Measurements from ENCODE around the gene RAB17. TPM values are rescaled to one million over a fixed set of nuclear protein-coding genes. Genes with fewer than 3 reads are reported as not detected.

RAB17 gene
- total RNA-seq, 1 experiment from 2014 or later = 41.8 TPM

DNA sequence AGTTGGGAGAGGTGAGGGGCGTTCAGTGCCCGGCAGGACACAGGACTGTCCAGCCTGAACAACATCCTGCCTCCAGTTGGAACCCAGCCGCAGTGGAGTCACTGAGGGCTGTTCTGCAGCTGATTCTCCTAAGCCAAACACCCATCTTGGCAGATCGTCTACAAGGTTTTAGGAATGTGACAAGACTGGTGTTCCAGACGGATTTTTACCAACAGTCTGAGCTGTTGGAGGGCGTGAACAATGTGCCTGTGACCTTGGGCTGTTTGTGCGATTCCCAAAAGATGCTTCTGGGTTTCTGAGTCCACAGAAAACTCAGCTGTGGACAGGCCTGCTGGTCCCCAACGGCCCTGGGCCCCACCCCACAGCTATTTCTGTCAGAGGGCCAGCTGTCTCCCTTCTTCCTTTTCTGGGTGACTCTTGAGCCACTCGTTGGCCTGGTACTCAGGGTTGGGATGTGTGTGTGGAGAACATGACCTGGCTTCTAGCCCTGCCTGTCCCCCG lies 42.6 kb upstream of the RAB17 start:
- BruUV-seq (replicated peaks) = no TSS peak
- intact Hi-C loops (cut with micrococcal nuclease) = no loop called here
- no peak overlapping the region for H3K27ac ChIP-seq (ENCODE audit: low read depth, low read length)
- H2AFZ ChIP-seq (ENCODE audit: low read depth, low read length, poor library complexity, severe bottlenecking) = no peak overlapping the region
- H3K4me3 ChIP-seq (replicated peaks in 1 of 2; ENCODE audit: low read depth in 1 of 2, low read length in 2 of 2) = no peak overlapping the region
- DNase-seq (ENCODE audit: low read depth, low spot score) (no peak), ATAC-seq (no peak)
- H3K27me3 ChIP-seq (ENCODE audit: insufficient read depth, low read length) = no peaks in the 10 kb centered on the region
- H3K9me2 ChIP-seq (ENCODE audit: insufficient read depth) = no peaks in the 10 kb centered on the region
- ChIA-PET CTCF (no interaction called here), POLR2A (no interaction called here), RAD21 (ENCODE audit: low non-redundant PET in 1 of 2, low total read pairs in 2 of 2, uncharacterized antibody in 2 of 2, unreplicated experiment in 2 of 2) (no interaction called here)
- H3K79me2 ChIP-seq (ENCODE audit: insufficient read depth, low read length) = no peaks in the 10 kb centered on the region
- no peaks in the 10 kb centered on the region for H3K4me1 ChIP-seq (ENCODE audit: control insufficient read depth in 1 of 2, insufficient read depth in 2 of 2, low read length in 2 of 2)
- H3K9ac ChIP-seq (ENCODE audit: low read length) = no peak overlapping the region
- no peaks in the 10 kb centered on the region for H4K20me1 ChIP-seq (ENCODE audit: insufficient read depth)
- H3K9me3 ChIP-seq (ENCODE audit: control insufficient read depth in 1 of 2, insufficient read depth in 1 of 2, low read depth in 1 of 2, low read length in 2 of 2) = no peaks in the 10 kb centered on the region
- H3K36me3 ChIP-seq (ENCODE audit: control insufficient read depth in 1 of 2, insufficient read depth in 2 of 2, low read length in 2 of 2) = no peaks in the 10 kb centered on the region
- H3K4me2 ChIP-seq (ENCODE audit: low read length) = no peak overlapping the region
- TF ChIP-seq JUND (IDR thresholded peaks at IDR 0.05) (no peak), FOSL1 (IDR thresholded peaks at IDR 0.05; ENCODE audit: low read depth) (no peak)

DNA sequence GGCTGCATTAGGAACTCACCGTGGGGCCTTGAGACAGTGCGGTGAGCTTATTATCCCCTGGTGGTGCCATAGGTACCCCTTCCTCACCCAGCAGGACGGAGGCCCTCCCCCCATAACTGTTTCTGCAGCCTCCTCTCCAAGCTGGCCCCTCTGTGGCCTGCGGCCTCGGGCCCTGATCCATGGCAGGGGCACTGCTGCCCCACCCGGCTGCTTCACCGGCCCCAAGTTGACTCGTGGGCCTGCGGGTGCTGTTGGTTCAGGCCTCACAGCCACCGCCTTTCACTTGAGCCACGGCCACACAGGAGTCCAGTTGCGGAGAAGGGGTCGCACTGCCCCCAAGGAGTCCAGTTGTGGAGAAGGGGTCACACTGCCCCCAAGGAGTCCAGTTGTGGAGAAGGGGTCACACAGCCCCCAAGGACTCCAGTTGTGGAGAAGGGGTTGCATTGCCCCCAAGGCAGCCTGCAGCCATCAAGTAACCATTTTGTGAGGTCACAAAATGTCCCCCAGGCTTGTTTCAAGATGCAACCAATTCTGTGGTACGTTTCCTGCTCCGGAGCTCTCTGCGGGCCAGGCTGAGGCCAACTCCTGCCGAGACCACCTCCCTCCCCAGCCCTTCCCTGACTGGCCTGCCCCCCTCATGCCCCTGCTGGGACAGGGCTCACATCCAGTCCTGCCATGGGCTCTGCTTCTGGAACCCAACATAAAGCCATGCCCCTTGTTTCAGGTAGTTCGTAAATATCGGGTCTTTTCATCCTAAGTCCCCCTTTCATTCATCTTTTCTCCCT lies 41.5 kb upstream of the RAB17 start:
- no peak for ATAC-seq
- H3K79me2 ChIP-seq (ENCODE audit: insufficient read depth, low read length) = no peaks in the 10 kb centered on the region
- H3K9me3 ChIP-seq (ENCODE audit: control insufficient read depth in 1 of 2, insufficient read depth in 1 of 2, low read depth in 1 of 2, low read length in 2 of 2) = no peaks in the 10 kb centered on the region
- no peaks in the 10 kb centered on the region for H3K36me3 ChIP-seq (ENCODE audit: control insufficient read depth in 1 of 2, insufficient read depth in 2 of 2, low read length in 2 of 2)
- no TSS peak for BruUV-seq (replicated peaks)
- ChIA-PET CTCF (no interaction called here), POLR2A (no interaction called here), RAD21 (ENCODE audit: low non-redundant PET in 1 of 2, low total read pairs in 2 of 2, uncharacterized antibody in 2 of 2, unreplicated experiment in 2 of 2) (no interaction called here)
- H3K27ac ChIP-seq (ENCODE audit: low read depth, low read length) = no peak overlapping the region
- TF ChIP-seq CEBPB (IDR thresholded peaks at IDR 0.05; ENCODE audit: low read depth) (no peak), CBX3 (IDR thresholded peaks at IDR 0.05; ENCODE audit: low read depth) (no peak), ATF3 (IDR thresholded peaks at IDR 0.05) (no peak), EZH2phosphoT487 (IDR thresholded peaks at IDR 0.05; ENCODE audit: borderline replicate concordance) (no peak)
- TF ChIP-seq, protein P1, sequence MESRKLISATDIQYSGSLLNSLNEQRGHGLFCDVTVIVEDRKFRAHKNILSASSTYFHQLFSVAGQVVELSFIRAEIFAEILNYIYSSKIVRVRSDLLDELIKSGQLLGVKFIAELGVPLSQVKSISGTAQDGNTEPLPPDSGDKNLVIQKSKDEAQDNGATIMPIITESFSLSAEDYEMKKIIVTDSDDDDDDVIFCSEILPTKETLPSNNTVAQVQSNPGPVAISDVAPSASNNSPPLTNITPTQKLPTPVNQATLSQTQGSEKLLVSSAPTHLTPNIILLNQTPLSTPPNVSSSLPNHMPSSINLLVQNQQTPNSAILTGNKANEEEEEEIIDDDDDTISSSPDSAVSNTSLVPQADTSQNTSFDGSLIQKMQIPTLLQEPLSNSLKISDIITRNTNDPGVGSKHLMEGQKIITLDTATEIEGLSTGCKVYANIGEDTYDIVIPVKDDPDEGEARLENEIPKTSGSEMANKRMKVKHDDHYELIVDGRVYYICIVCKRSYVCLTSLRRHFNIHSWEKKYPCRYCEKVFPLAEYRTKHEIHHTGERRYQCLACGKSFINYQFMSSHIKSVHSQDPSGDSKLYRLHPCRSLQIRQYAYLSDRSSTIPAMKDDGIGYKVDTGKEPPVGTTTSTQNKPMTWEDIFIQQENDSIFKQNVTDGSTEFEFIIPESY (IDR thresholded peaks at IDR 0.05; ENCODE audit: extremely low read depth, insufficient replicate concordance, low read length) = no peak
- DNase-seq (ENCODE audit: low read depth, low spot score) = no peak
- no peak overlapping the region for H3K9ac ChIP-seq (ENCODE audit: low read length)
- H2AFZ ChIP-seq (ENCODE audit: low read depth, low read length, poor library complexity, severe bottlenecking) = no peak overlapping the region
- no peaks in the 10 kb centered on the region for H3K4me1 ChIP-seq (ENCODE audit: control insufficient read depth in 1 of 2, insufficient read depth in 2 of 2, low read length in 2 of 2)
- H3K4me2 ChIP-seq (ENCODE audit: low read length) = no peak overlapping the region
- H3K4me3 ChIP-seq (replicated peaks in 1 of 2; ENCODE audit: low read depth in 1 of 2, low read length in 2 of 2) = no peak overlapping the region
- intact Hi-C loops (cut with micrococcal nuclease) = no loop called here
- H3K27me3 ChIP-seq (ENCODE audit: insufficient read depth, low read length) = no peaks in the 10 kb centered on the region
- H4K20me1 ChIP-seq (ENCODE audit: insufficient read depth) = no peaks in the 10 kb centered on the region
- H3K9me2 ChIP-seq (ENCODE audit: insufficient read depth) = no peaks in the 10 kb centered on the region
